Right lobe of liver (tissue), 4 donors: ENCODE data around the gene XRN2.

Experiments
- POLR2A ChIP-seq: fragments of 450-650 bp; IDR thresholded peaks from one replicate; pipeline ENCODE4 v1.6.1; 2017; ENCODE audit warnings: antibody characterized with exemption, mild to moderate bottlenecking
- TF ChIP-seq, protein P1 (sequence below), 4 donors: fragments of 200-600 bp in 3 of 4; fragments of 450-650 bp in 1 of 4; IDR thresholded peaks; one replicate each; pipeline versions ENCODE4 v1.5.1 to v1.8.0; 2016 to 2022; ENCODE audit warnings: antibody characterized with exemption in 4 of 4, mild to moderate bottlenecking in 2 of 4
- donor health status: DM: no; HTN: no; CAD: no.
- donor health status: DM: no; HTN: no; CAD: no.
- donor health status: DM: no; HTN: yes; CAD: no.

DNA sequence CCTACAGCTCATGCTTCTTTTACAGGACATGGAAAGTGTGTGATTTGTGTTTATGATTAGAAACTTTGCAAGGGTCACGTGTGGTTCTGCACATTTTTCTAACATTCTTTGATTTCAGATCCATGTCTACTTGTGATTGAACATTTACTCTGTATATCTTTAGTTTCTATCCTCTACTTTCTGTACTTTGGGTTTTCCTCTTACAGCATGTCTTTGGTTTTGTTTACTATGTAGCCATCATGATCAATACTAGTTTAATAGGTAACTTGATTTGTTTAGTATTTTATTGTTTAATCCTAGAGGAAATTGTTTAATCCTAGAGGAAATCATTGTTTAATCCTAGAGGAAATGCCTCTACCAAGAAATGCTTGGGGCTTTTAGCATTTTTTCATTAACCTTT lies 41.8 kb downstream of the XRN2 start:
- TF ChIP-seq, protein P1, sequence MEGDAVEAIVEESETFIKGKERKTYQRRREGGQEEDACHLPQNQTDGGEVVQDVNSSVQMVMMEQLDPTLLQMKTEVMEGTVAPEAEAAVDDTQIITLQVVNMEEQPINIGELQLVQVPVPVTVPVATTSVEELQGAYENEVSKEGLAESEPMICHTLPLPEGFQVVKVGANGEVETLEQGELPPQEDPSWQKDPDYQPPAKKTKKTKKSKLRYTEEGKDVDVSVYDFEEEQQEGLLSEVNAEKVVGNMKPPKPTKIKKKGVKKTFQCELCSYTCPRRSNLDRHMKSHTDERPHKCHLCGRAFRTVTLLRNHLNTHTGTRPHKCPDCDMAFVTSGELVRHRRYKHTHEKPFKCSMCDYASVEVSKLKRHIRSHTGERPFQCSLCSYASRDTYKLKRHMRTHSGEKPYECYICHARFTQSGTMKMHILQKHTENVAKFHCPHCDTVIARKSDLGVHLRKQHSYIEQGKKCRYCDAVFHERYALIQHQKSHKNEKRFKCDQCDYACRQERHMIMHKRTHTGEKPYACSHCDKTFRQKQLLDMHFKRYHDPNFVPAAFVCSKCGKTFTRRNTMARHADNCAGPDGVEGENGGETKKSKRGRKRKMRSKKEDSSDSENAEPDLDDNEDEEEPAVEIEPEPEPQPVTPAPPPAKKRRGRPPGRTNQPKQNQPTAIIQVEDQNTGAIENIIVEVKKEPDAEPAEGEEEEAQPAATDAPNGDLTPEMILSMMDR (IDR thresholded peaks at IDR 0.05): no peak
- no peak for TF ChIP-seq POLR2A
